ENCODE results near the gene YWHAQ.
A peak's percentile ranks its signal among the peaks of the same experiment; 100 is the strongest.
"Not testable (repeated sequence)": the region's sequence is repeated elsewhere in the genome, so short reads cannot be mapped to it uniquely, and the experiment has no call there.

The YWHAQ gene

DNA sequence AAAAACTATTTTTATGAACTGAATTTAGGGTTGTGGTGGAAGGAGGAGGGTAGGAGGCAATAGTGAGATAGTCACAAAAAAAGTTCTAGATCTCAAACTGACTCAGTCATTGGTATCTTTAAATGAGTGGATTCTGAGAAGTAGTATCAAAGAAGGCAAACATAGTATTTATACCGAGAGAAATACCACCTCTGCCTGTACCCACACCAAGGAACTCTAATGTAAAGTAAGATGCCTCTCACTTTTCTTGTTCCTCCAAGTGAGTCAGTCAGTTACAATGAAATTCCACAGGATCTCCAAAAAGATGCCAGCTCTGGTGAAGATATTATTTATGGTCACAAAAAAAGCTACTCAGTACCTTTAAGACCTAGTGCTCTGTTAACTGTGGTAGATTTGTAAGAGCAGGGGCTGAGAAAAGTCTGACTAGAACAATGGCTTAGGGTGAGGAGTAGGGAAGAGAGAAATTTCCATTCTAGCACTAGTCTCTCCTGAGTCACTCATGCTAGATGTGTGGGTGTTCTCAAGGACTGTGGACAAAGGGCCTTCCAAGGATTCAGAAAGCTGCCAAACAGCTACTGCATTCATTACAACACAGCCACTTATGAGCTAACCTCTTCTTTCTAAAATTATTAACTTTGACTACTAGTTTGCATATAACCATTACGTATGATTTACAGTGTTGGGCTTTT, 36.3 kb downstream of the YWHAQ start:
- no peak for DNase-seq (ENCODE audit: low read depth)

- no peak for DNase-seq (ENCODE audit: low read depth)
These were observed 36.9 kb downstream of the YWHAQ start for GRCh38 chr2:9593925-9594324.

GRCh38 chr2:9592699-9593098, 38.1 kb downstream of the YWHAQ start:
- DNase-seq (ENCODE audit: low read depth) = no peak

DNA sequence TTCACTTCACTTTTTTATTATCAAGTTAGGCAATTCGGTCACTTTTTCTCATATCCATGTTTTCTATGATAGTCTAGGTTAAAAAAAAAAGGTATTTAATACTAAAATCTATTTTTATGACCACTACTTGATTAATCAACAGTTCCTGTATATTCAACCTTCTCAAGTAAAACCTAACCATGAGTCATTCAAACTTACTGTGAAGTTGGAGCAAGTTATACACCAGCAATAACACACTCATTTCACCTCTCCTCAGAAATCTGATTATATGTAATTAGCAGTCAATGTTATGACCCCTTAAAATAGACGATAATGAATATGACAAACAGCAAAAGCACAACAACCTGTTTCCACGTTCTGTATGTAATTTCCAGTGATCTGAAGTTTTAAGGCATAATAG, 40.2 kb downstream of the YWHAQ start:
- DNase-seq (ENCODE audit: low read depth) = no peak

DNA sequence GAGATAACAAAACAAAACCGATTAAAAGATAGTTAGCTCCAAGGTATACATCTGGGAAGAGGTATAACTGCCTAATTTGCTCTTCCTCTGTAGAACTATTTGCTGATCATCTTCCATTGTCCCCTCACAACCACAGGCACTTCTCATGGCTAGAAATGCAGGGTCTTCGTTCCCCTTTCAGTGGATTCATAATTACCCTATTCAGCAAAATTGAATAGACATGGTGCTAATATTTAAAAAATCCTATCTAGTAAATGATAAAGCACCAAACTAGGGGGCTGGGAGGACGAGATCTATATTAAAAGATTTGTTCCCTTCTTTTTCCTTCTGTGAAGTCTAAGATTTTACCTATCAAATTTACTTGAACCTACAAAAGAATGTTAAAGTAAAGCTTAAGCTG, 44.3 kb downstream of the YWHAQ start:
- no peak for DNase-seq (ENCODE audit: low read depth)

DNA sequence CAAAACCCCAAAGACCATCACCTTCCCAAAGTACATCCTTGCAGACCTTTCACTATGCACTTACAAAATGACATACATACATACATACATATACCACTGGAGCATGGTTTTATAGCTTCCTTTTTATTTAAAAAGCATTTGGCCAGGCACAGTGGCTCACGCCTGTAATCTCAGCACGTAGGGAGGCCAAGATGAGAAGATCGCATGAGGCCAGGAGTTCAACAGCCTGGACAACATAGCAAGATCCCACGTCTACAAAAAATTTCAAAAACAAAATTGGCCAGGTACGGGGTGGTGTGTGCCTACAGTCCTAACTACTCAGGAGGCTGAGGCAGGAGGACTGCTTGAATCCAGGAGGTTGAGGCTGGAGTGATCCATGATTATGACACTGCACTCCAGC, 45.3 kb downstream of the YWHAQ start:
- no peak for DNase-seq (ENCODE audit: low read depth)

DNA sequence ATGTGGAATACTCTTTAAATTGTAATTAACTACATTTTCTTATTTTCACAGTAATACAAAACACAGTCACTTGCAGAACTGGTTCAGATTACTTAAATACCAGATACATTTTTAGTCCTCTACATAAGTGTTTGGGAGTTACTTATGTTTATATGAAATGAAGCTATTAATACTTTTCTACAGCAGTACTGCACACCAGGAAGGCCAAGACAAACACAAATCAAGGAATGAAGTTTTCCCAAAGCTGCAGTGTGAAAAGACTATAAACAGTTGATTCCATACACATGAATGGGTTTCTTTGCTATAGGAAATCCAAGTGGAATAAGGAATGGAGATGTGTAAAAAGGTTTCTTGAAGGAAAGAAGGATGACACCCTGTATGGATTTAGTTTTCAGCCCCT, 45.9 kb downstream of the YWHAQ start:
- DNase-seq (ENCODE audit: low read depth) = not testable (repeated sequence)

- DNase-seq (ENCODE audit: low read depth) = no peak
These were observed 48.2 kb downstream of the YWHAQ start for GRCh38 chr2:9582624-9583023.

GRCh38 chr2:9578467-9579235, 52.1 kb downstream of the YWHAQ start:
- DNase-seq (ENCODE audit: low read depth) = no peak

DNA sequence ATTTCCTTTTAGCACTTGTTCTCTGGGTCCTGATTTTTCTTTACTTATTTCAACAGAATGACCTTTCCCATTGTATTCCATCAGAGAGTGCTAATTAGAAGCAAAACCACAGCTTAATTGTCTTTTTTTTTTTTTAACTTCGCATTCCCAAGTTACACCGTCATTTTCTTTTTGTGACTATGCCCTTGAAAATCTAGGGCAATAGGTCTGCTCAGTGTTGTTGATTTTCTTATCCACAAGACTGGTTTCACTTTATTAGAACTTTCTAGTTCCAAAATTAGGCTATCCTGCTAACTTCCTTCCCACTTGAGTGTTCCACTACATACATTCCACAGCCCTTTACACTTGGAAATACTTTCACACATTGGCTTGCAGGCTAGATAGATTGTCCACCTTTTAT, 56.5 kb downstream of the YWHAQ start:
- no peak for DNase-seq (ENCODE audit: low read depth)

- no peak for DNase-seq (ENCODE audit: low read depth)
These were observed 57.0 kb downstream of the YWHAQ start for GRCh38 chr2:9573840-9574239.

DNA sequence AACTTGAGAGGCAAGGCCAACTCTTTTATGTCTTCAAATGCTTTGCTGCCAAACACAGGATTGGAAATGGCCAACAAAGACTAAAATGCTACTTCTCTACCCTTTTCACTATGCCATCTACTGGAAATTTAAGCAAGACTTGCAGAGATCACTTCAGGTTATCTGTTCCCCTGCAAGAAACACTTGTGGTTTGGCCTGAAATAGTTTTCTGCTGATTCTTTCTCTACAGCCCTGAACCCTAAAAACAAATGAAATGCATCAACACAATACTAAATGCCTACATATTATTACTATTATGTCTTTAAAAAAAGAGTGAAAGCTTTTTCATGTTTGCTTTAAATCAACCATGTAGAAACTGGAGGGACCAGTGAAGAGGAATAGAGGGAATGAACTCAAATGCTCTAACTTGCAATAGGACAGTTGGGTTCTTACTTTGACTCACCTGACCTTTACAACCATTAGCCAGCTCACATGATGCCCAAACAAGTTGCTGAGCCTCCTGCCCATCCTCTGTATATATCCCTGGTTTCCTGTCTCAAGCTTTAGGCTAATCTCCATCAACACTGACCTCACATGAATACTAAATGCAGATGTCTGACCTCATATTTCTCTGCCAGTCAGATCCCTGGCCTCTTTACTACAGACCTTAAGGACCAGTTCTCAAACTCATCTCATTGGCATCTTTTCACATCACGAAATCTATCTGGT, 57.6 kb downstream of the YWHAQ start:
- DNase-seq (ENCODE audit: low read depth) = no peak

- no peak for DNase-seq (ENCODE audit: low read depth)
These were observed 60.4 kb downstream of the YWHAQ start for GRCh38 chr2:9570182-9571060.

DNA sequence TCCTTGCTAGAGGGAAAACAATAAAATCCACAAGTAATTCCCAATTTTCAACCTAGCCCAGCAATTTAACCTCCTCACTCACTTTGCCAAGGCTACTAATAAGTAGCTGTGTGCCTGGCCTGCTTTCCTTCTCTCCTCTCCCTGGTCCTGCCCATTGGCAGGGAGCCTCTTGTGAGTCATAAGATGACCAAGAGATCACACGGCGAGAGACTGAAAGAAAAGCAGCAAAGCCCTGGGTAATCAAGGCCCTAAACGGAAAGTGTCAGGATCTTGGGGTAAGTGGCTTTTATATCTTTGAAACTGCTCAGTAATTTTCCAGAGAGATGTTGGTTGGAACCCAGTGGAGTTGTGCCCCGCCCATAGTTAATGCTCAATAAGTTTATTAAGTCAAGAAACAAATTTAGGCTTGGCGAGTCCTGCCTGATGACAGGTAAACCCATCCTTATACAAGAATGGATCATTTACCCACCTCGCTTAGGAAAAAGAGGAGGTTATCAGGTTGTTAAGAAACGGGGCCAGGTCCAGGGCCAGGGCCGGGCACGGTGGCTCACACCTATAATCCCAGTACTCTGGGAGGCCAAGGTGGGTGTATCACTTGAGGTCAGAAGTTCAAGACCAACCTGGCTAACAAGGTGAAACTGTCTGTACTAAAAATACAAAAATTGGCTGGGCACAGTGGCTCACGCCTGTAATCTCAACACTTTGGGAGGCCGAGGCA, 65.2 kb downstream of the YWHAQ start:
- DNase-seq (ENCODE audit: low read depth) = no peak

DNA sequence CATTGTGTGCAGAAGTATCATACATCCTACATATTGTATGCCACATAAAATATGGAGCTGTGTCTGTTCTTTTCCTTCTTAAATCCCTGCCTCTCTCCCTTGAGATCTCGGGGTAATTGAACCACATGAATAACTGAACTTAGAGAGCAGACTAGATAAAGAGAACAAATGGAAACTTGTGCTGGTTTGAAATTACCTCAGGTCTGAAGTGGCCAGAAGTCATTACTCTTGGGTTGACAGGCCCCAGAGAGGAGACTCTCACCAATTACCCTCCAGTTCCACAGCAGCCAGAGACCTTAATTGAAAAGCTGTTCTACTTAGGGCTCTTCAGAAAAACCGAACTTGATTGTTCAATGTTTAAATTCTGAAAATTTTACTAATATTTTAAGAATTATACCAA, 70.2 kb downstream of the YWHAQ start:
- DNase-seq (ENCODE audit: low read depth) = no peak

GRCh38 chr2:9558948-9559381, 71.8 kb downstream of the YWHAQ start:
- DNase-seq (ENCODE audit: low read depth) = no peak

- DNase-seq (ENCODE audit: low read depth) = no peak
These were observed 74.6 kb downstream of the YWHAQ start for GRCh38 chr2:9556121-9556743.

DNA sequence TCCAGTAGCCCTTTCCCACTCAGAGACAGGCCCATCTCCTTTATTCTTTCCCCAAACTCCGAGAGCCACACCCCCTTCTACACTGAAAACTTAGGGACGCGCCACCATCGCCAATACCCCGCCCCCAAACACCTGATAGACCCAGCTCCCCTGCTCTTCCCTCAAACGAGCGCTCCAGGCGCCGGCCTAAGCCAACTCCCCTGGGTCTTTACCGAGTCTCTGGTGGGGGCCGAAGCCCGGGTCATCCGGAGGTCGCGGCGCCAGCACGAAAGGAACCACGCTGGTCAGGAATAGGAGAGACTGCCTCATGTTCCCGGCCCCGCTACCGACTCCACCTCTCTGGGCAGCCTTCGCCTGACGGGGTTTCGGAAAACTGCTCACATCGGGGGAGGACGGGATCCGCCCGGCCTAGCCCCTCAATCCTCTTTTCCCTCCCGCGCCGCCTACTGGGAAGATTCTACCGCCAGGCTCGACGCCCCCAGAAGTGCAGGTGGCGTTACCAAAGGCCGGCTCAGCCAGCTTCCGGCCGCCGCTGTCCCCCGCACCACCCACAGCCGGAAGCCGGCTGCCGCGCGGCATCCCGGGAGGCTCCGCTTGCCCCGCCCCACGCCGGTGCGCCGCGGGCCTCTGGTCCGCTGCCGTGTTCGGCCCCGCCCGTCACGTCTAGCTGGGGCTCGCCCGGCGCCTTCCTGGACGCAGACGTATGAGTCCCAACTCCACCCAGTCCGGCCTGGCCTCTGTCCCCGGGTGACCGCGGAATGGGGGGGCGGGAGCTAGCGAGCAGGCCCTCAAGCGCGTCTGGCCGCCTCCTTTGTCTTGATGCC, 75.3 kb downstream of the YWHAQ start, which contains the start of gene ADAM17:
Gene ADAM17 (minus strand): TSS at position 534 of the 824 bp plus-strand sequence. CDS start 225 bp downstream, at position 309.
- DNase-seq (ENCODE audit: low read depth) = peak; percentile 96

- peak; percentile 18 for DNase-seq (ENCODE audit: low read depth)
These were observed 75.9 kb downstream of the YWHAQ start for GRCh38 chr2:9554921-9555296.

Measured in CMK (cell line).